ENCODE measurements around the gene LRIG3. TPM values are rescaled to one million over a fixed set of nuclear protein-coding genes. Genes with fewer than 3 reads are reported as not detected.

Gene LRIG3
- total and polyA plus RNA-seq, 2 donors (not counting 3 experiments of a cell fraction or from before 2014, with no cell fraction given): 55.5 to 55.7 TPM

- CTCF ChIA-PET: no interaction called here
- Histone ChIP-seq H2AFZ (ENCODE audit: low read depth, low read length) (no peak overlapping the region), H3K27me3 (ENCODE audit: control insufficient read depth in 2 of 2, insufficient read depth in 2 of 2, low read length in 2 of 2) (no peaks in the 10 kb centered on the region), H4K20me1 (replicated peaks; ENCODE audit: control insufficient read depth, extremely low read depth, insufficient read depth, low read length) (no peaks in the 10 kb centered on the region), H3K4me2 (ENCODE audit: insufficient read depth, low read length) (no peak overlapping the region), H3K36me3 (ENCODE audit: control insufficient read depth in 2 of 2, extremely low read depth in 1 of 2, insufficient read depth in 2 of 2, low read length in 2 of 2) (no peaks in the 10 kb centered on the region), H3K9ac (replicated peaks; ENCODE audit: extremely low read depth, insufficient read depth, low read length) (no peak overlapping the region), H3K4me1 (ENCODE audit: control insufficient read depth, extremely low read depth, insufficient read depth, low read length) (peaks cover 37% of the 10 kb centered on the region), H3K9me3 (replicated peaks; ENCODE audit: control insufficient read depth, insufficient read depth, low read length) (no peaks in the 10 kb centered on the region), H3K9me1 (replicated peaks; ENCODE audit: control insufficient read depth, extremely low read depth, insufficient read depth, low read length) (no peaks in the 10 kb centered on the region), H3K79me2 (ENCODE audit: control insufficient read depth, insufficient read depth, low read length) (no peaks in the 10 kb centered on the region), H3K27ac (ENCODE audit: insufficient read depth, low read depth, low read length) (no peak overlapping the region), H3K4me3 (replicated peaks in 1 of 3; ENCODE audit: insufficient read depth in 1 of 3, low read depth in 1 of 3, low read length in 3 of 3) (no peak overlapping the region)
- DNase-seq (ENCODE audit: low read depth, low spot score): no peak
- intact Hi-C loops (cut with micrococcal nuclease): no loop called here
- FAIRE-seq: no peak
- BruUV-seq (replicated peaks): no TSS peak
- dilution Hi-C loops (cut with MboI; ENCODE audit: extremely low pct_ligation_motif_present, low sequenced_read_pairs): no loop called here
- POLR2A ChIA-PET: no interaction called here
- no peak for TF ChIP-seq EZH2 (IDR thresholded peaks at IDR 0.05; ENCODE audit: borderline replicate concordance, low read depth, low read length, severe bottlenecking)
- TF ChIP-seq MYC (IDR thresholded peaks at IDR 0.05; ENCODE audit: low read depth, low read length): no peak
- TF ChIP-seq MAX (IDR thresholded peaks at IDR 0.05; ENCODE audit: insufficient read depth, insufficient read length): no peak
- TF ChIP-seq POLR2A (IDR thresholded peaks at IDR 0.05; ENCODE audit: low read depth, low read length): no peak
- TF ChIP-seq JUN (IDR thresholded peaks at IDR 0.05; ENCODE audit: borderline replicate concordance, insufficient read depth, insufficient read length, low read depth): no peak
- TF ChIP-seq POLR2AphosphoS5 (IDR thresholded peaks at IDR 0.05; ENCODE audit: insufficient read depth, low read depth, low read length): no peak
- TF ChIP-seq, protein P1, sequence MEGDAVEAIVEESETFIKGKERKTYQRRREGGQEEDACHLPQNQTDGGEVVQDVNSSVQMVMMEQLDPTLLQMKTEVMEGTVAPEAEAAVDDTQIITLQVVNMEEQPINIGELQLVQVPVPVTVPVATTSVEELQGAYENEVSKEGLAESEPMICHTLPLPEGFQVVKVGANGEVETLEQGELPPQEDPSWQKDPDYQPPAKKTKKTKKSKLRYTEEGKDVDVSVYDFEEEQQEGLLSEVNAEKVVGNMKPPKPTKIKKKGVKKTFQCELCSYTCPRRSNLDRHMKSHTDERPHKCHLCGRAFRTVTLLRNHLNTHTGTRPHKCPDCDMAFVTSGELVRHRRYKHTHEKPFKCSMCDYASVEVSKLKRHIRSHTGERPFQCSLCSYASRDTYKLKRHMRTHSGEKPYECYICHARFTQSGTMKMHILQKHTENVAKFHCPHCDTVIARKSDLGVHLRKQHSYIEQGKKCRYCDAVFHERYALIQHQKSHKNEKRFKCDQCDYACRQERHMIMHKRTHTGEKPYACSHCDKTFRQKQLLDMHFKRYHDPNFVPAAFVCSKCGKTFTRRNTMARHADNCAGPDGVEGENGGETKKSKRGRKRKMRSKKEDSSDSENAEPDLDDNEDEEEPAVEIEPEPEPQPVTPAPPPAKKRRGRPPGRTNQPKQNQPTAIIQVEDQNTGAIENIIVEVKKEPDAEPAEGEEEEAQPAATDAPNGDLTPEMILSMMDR (IDR thresholded peaks at IDR 0.05; ENCODE audit: extremely low read depth in 1 of 2, insufficient read depth in 1 of 2, low read depth in 1 of 2, low read length in 2 of 2): no peak
- TF ChIP-seq FOS (IDR thresholded peaks at IDR 0.05; ENCODE audit: borderline replicate concordance, insufficient read depth, low read length): no peak
- TF ChIP-seq GATA2 (IDR thresholded peaks at IDR 0.05; ENCODE audit: insufficient read depth, insufficient read length, low read depth, low read length): no peak
Measured at GRCh38 chr12:58926586-58926985, 6.3 kb upstream of the LRIG3 start.

Data from endothelial cell of umbilical vein (primary cell).